K562 (cell line): ENCODE results near the gene DGAT2. TPM values are rescaled to one million over a fixed set of nuclear protein-coding genes. Genes with fewer than 3 reads are reported as not detected.
A peak's percentile ranks its signal among the peaks of the same experiment; 100 is the strongest.

Experiments
- DMBX1 ChIP-seq: fragments of 250-450 bp; sonication (Bioruptor Pico); IDR thresholded peaks from 2 replicates; pipeline ENCODE4 v1.8.0; 2022; ENCODE audit warnings: inconsistent platforms, mild to moderate bottlenecking, moderate library complexity, borderline replicate concordance
- ETV1 ChIP-seq: fragments of 450-650 bp; conservative IDR thresholded peaks from 2 replicates; pipeline ENCODE4 v1.6.1; 2016; ENCODE audit warnings: missing genetic modification characterization, control low read depth, low read depth, missing compliant biosample characterization
- ETV5 ChIP-seq: sonication (generic); formaldehyde crosslinking; IDR thresholded peaks from 2 replicates; pipeline ENCODE4 v1.4.0; 2020; ENCODE audit warnings: low read depth, mild to moderate bottlenecking, missing genetic modification reagents
- GABPB2 ChIP-seq: fragments of 250-450 bp; sonication (Bioruptor Pico); conservative IDR thresholded peaks from 2 replicates; pipeline ENCODE4 v1.5.1; 2021; ENCODE audit warnings: mild to moderate bottlenecking
- KLF10 ChIP-seq: fragments of 250-450 bp; sonication (Bioruptor Pico); IDR thresholded peaks from 2 replicates; pipeline ENCODE4 v1.6.1; 2021; ENCODE audit warnings: matching md5 sums
- KLF6 ChIP-seq: fragments of 250-450 bp; sonication (Bioruptor Pico); IDR thresholded peaks from 2 replicates; pipeline ENCODE4 v1.4.0; 2020; ENCODE audit warnings: mild to moderate bottlenecking, moderate library complexity, borderline replicate concordance
- MCM5 ChIP-seq: fragments of 450-650 bp; IDR thresholded peaks from 2 replicates; pipeline ENCODE4 v1.6.1; 2016; ENCODE audit warnings: low read depth
- MEF2A ChIP-seq: IDR thresholded peaks from 2 replicates; pipeline ENCODE4 v1.6.1; 2011; ENCODE audit warnings: low read depth, mild to moderate bottlenecking, low read length, moderate library complexity; ENCODE audit not compliant: control insufficient read depth
- NR4A1 ChIP-seq, 2 experiments: fragments of 250-450 bp in 1 of 2; fragments of 450-650 bp in 1 of 2; sonication (Bioruptor Pico) in 1 of 2; IDR thresholded peaks; 2 replicates each; pipeline versions ENCODE4 v1.4.0 to v1.6.1; 2016 to 2020; ENCODE audit warnings: mild to moderate bottlenecking in 2 of 2, missing compliant biosample characterization in 1 of 2, missing genetic modification characterization in 1 of 2, moderate library complexity in 1 of 2
- ZNF174 ChIP-seq: fragments of 250-450 bp; sonication (Bioruptor Pico); IDR thresholded peaks from 2 replicates; pipeline ENCODE4 v1.4.0; 2020; ENCODE audit warnings: mild to moderate bottlenecking
- ZNF347 ChIP-seq: fragments of 450-650 bp; formaldehyde crosslinking; IDR thresholded peaks from 2 replicates; pipeline ENCODE4 v1.4.0; 2020; ENCODE audit warnings: low read depth, mild to moderate bottlenecking, moderate library complexity
- ZNF586 ChIP-seq: fragments of 450-650 bp; formaldehyde crosslinking; conservative IDR thresholded peaks from 2 replicates; pipeline ENCODE4 v1.4.0; 2020; ENCODE audit warnings: mild to moderate bottlenecking, moderate library complexity
- polyA plus RNA-seq, 8 experiments: library from polyadenylated mRNA; depleted of rRNA in 4 of 8; stranded (reverse) in 5 of 8; unstranded in 3 of 8; fragments of >200 nt; fragmentation: Nextera tagmentation in 2 of 8; fragmentation: Illumina TruSeq in 1 of 8; extraction: Ambion mirVana in 2 of 8; extraction: Trizol in 1 of 8; gene quantifications; 2 replicates each; pipeline versions ENCODE4 v1.2.1 to v1.2.3, GENCODE V29; 2011 to 2014; ENCODE audit warnings: inconsistent platforms in 1 of 8, missing spikeins in 1 of 8
- total RNA-seq, 7 experiments: library from RNA; depleted of rRNA in 6 of 7; stranded (reverse); fragments of >200 nt in 6 of 7; fragmentation: Illumina TruSeq in 2 of 7; extraction: Trizol in 2 of 7; gene quantifications; 2 replicates each; pipeline versions ENCODE4 v1.2.1 to v1.2.3, GENCODE V29; 2011 to 2021; ENCODE audit warnings: low replicate concordance in 1 of 7
- TF ChIP-seq, protein P1 (sequence below): fragments of 450-650 bp; formaldehyde crosslinking; IDR thresholded peaks from 2 replicates; pipeline ENCODE4 v1.4.0; 2020; ENCODE audit warnings: mild to moderate bottlenecking
- TF ChIP-seq, protein P2 (sequence below): fragments of 250-450 bp; sonication (Bioruptor Pico); IDR thresholded peaks from 2 replicates; pipeline ENCODE4 v1.8.0; 2022; ENCODE audit warnings: inconsistent platforms, mild to moderate bottlenecking, moderate library complexity, borderline replicate concordance
- TF ChIP-seq, protein P3 (sequence below): fragments of 250-450 bp; sonication (Bioruptor Pico); IDR thresholded peaks from 2 replicates; pipeline ENCODE4 v1.8.0; 2022; ENCODE audit warnings: moderate library complexity, mild to moderate bottlenecking, inconsistent platforms
- TF ChIP-seq, protein P4 (sequence below): fragments of 450-650 bp; conservative IDR thresholded peaks from 2 replicates; pipeline ENCODE4 v1.6.1; 2016; ENCODE audit warnings: missing genetic modification characterization, low read depth, mild to moderate bottlenecking, missing compliant biosample characterization, moderate library complexity
- TF ChIP-seq, protein P5 (sequence below): sonication (generic); formaldehyde crosslinking; IDR thresholded peaks from 2 replicates; pipeline ENCODE4 v1.8.1; 2022; ENCODE audit warnings: missing genetic modification reagents
- TF ChIP-seq, protein P6 (sequence below): fragments of 450-650 bp; IDR thresholded peaks from 2 replicates; pipeline ENCODE4 v1.6.1; 2016
- TF ChIP-seq, protein P7 (sequence below): IDR thresholded peaks from 2 replicates; pipeline ENCODE4 v1.6.1; 2011; ENCODE audit warnings: borderline replicate concordance, low read depth, mild to moderate bottlenecking, moderate library complexity, low read length; ENCODE audit not compliant: insufficient read depth, poor library complexity, severe bottlenecking

The DGAT2 gene
- total and polyA plus RNA-seq, 9 of the 15 experiments (the other 6 are each of a cell fraction or from before 2014, with no cell fraction given) = 0.68 to 2.8 (median 1.8) TPM

DNA sequence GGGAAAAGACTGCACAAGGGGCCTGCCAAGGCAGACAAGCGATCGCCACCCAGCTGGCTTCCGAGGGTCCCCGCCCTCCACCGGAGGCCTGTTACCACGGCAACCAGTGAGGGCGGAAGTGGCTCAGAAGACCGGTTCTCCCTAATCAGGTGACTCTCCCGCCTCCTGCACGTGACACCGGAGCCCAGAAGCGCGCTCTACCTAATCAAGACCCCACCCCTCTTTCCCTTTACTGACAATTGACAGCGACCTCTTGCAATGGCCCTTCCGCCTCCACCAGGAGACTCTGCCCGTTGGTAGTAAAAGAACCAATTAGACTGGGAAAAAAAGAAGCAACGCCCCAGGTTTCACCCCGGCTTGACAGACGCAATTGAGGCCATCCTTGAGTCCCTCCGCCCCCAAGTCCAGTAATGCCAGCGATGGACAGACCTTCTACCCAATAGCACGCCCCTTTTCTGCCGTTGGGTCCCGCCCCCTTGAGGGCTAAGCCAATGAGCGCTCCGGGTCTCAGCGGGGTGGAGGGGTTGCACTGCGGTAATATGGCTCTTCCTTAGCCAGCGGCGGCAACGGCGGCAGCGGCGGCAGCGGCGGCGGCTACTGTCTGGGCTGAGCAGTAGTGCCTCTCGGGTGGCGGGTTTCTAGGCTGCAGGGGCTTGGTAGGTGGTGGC, 46.2 kb downstream of the DGAT2 start, which contains the start of gene UVRAG (continued):
- TF ChIP-seq, protein P1, sequence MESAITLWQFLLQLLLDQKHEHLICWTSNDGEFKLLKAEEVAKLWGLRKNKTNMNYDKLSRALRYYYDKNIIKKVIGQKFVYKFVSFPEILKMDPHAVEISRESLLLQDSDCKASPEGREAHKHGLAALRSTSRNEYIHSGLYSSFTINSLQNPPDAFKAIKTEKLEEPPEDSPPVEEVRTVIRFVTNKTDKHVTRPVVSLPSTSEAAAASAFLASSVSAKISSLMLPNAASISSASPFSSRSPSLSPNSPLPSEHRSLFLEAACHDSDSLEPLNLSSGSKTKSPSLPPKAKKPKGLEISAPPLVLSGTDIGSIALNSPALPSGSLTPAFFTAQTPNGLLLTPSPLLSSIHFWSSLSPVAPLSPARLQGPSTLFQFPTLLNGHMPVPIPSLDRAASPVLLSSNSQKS (CRISPR knock-in tag) = no peak
- TF ChIP-seq MEF2A (no peak), MCM5 (no peak), KLF10 (CRISPR knock-in tag) (no peak), ETV1 (tag) (peak; percentile 81), ZNF347 (CRISPR knock-in tag) (no peak), GABPB2 (no peak), KLF6 (no peak), ETV5 (CRISPR knock-in tag) (no peak), NR4A1 (CRISPR knock-in tag; IDR thresholded peaks at IDR 0.05) (no peak), NR4A1 (tag; IDR thresholded peaks at IDR 0.05) (no peak), DMBX1 (no peak), ZNF174 (CRISPR knock-in tag) (no peak), ZNF586 (CRISPR knock-in tag) (no peak)
- TF ChIP-seq, protein P2, sequence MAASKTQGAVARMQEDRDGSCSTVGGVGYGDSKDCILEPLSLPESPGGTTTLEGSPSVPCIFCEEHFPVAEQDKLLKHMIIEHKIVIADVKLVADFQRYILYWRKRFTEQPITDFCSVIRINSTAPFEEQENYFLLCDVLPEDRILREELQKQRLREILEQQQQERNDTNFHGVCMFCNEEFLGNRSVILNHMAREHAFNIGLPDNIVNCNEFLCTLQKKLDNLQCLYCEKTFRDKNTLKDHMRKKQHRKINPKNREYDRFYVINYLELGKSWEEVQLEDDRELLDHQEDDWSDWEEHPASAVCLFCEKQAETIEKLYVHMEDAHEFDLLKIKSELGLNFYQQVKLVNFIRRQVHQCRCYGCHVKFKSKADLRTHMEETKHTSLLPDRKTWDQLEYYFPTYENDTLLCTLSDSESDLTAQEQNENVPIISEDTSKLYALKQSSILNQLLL (CRISPR knock-in tag) = no peak
- TF ChIP-seq, protein P3, sequence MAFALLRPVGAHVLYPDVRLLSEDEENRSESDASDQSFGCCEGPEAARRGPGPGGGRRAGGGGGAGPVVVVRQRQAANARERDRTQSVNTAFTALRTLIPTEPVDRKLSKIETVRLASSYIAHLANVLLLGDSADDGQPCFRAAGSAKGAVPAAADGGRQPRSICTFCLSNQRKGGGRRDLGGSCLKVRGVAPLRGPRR (CRISPR knock-in tag) = no peak
- TF ChIP-seq, protein P4, sequence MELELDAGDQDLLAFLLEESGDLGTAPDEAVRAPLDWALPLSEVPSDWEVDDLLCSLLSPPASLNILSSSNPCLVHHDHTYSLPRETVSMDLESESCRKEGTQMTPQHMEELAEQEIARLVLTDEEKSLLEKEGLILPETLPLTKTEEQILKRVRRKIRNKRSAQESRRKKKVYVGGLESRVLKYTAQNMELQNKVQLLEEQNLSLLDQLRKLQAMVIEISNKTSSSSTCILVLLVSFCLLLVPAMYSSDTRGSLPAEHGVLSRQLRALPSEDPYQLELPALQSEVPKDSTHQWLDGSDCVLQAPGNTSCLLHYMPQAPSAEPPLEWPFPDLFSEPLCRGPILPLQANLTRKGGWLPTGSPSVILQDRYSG (tag) = no peak
- TF ChIP-seq, protein P5, sequence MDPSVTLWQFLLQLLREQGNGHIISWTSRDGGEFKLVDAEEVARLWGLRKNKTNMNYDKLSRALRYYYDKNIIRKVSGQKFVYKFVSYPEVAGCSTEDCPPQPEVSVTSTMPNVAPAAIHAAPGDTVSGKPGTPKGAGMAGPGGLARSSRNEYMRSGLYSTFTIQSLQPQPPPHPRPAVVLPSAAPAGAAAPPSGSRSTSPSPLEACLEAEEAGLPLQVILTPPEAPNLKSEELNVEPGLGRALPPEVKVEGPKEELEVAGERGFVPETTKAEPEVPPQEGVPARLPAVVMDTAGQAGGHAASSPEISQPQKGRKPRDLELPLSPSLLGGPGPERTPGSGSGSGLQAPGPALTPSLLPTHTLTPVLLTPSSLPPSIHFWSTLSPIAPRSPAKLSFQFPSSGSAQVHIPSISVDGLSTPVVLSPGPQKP (CRISPR knock-in tag) = no peak
- TF ChIP-seq, protein P6, sequence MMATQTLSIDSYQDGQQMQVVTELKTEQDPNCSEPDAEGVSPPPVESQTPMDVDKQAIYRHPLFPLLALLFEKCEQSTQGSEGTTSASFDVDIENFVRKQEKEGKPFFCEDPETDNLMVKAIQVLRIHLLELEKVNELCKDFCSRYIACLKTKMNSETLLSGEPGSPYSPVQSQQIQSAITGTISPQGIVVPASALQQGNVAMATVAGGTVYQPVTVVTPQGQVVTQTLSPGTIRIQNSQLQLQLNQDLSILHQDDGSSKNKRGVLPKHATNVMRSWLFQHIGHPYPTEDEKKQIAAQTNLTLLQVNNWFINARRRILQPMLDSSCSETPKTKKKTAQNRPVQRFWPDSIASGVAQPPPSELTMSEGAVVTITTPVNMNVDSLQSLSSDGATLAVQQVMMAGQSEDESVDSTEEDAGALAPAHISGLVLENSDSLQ = peak; percentile 100
- TF ChIP-seq, protein P7, sequence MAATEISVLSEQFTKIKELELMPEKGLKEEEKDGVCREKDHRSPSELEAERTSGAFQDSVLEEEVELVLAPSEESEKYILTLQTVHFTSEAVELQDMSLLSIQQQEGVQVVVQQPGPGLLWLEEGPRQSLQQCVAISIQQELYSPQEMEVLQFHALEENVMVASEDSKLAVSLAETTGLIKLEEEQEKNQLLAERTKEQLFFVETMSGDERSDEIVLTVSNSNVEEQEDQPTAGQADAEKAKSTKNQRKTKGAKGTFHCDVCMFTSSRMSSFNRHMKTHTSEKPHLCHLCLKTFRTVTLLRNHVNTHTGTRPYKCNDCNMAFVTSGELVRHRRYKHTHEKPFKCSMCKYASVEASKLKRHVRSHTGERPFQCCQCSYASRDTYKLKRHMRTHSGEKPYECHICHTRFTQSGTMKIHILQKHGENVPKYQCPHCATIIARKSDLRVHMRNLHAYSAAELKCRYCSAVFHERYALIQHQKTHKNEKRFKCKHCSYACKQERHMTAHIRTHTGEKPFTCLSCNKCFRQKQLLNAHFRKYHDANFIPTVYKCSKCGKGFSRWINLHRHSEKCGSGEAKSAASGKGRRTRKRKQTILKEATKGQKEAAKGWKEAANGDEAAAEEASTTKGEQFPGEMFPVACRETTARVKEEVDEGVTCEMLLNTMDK = no peak
